ENCODE data around the gene CCSER2.

CCSER2 gene

DNA sequence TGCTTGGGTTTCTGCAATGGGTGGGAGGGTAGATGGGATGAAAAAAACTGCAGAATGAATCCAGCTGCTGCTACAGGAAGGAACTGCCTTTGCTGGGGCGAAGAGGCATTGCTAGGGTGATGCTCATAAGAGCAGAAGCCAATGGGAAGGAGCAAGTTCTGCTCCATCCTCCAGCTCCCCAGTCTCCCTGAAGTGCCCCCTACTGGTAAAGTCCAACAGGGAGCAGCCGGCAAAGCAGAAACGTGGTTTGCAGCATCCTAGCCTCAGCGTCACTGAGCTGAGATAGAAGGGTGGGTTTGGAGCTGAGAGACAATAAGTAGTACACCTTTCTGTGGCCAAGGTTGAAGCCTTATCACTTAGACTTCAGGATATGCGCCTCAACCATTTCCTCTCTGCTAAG, 220.5 kb downstream of the CCSER2 start:
- Mint-ChIP-seq H3K27ac (no peak overlapping the region), H3K4me3 (no peak overlapping the region), H3K27me3 (ENCODE audit: low read depth) (peaks cover 9% of the 10 kb centered on the region), H3K9me3 (no peaks in the 10 kb centered on the region), H3K4me1 (ENCODE audit: low read depth) (no peaks in the 10 kb centered on the region), H3K36me3 (ENCODE audit: low read depth) (no peaks in the 10 kb centered on the region)

DNA sequence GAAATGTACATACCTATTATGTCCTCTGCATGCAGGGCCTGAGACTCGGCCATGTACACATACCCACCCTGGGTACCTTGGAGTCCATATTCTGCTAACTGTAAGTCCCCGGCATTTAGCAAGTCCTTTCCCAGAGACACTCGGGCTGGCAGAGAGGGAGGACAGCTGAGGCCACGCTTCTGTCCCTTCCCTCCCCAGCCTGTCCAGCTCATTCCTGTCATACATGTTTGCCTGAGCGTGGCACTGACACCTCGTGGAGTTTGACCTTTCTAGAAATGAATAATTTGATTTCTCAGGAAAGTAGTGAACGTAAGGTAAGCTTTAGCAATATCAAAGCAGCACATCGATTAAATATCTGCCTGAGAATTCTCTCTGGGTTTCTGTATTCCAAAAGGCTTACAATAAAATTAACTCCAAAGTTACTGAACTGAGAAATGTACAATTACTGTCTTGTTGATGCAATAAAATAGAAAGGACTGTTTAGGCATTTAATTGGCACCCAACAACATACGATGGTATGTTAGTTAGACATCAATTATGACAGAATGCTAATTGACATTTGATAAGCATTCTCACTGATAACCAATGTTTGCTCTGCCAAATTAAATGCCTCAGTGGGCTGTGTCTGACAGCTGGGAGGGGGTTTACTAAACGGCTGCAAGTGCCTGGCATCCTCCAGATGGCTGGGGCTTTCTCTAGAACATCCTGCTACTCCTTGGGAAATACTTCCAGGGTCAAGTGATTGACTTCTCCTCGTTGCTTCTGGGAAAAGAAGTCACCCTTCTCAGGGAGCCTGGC, 221.2 kb downstream of the CCSER2 start:
- Mint-ChIP-seq H3K36me3 (ENCODE audit: low read depth) (no peaks in the 10 kb centered on the region), H3K27me3 (ENCODE audit: low read depth) (peaks cover 6% of the 10 kb centered on the region), H3K27ac (no peak overlapping the region), H3K4me1 (ENCODE audit: low read depth) (no peaks in the 10 kb centered on the region), H3K9me3 (no peaks in the 10 kb centered on the region), H3K4me3 (no peak overlapping the region)

DNA sequence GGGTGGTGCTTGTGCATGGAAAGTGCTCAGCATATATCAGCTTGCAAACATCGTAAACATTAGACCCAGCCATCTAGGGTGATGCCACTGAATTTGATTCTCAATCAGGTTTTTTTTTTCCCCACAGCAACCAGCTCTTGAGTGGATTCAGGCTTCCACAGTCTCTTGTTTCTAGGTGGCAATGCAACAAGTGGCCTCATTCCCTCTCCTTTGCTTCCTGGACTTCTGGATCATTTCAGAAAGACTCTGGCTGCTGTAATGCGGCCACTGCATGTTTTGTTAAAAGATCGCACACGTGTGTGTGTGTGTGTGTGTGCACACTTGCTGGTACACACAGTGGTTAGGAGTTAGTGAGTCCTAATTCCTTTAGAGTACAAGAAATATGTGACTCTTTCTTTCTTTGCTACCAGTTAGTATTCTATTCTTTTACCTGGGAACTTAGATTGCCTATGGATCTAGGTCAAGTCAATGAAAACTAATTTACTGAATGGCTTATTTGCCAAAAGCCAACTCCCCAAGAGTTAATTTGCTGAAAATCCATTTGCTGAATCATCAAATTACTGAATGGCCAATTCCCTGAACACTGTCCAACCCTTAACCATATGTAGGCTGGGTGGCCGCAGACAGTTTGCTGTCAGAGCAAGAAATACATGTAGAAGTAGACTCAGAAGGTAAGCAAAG, 222.5 kb downstream of the CCSER2 start:
- H3K9me3 Mint-ChIP-seq, result no peaks in the 10 kb centered on the region

DNA sequence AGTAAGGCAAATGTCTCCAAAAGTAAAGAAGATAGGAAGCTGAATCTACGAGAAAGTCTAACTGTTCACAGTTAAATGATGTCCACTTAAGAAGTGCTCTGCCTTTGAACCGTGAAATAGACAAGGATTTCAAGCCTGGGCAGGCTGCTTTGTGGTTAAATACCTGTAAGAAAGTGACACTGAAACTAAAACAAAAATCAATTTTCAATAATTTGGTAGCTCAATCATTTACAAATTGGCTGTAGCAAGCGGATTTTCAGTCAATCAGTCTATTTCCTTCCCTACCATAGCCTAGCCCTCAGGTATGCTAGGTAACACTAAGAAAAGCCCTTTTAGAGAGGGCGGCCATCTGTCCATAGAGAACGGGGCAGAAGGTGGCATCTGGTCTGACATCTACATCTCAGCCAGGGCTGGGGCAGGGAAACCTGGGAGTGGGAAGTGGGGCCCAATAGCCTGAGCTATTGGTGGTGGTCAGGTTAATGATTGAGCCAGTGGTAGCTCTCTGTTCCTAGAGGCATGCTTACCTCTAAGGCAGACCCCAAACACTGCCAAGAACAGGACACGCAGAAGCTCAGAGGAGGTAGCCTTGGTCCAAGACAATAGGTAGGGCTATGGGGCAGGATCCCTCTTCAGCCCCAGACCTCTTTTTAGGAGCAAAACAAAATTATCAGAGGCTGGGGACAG, 223.2 kb downstream of the CCSER2 start:
- Mint-ChIP-seq H3K4me1 (ENCODE audit: low read depth) (no peaks in the 10 kb centered on the region), H3K4me3 (no peak overlapping the region), H3K9me3 (no peaks in the 10 kb centered on the region), H3K36me3 (ENCODE audit: low read depth) (no peaks in the 10 kb centered on the region), H3K27me3 (ENCODE audit: low read depth) (peaks cover 10% of the 10 kb centered on the region), H3K27ac (no peak overlapping the region)

More for the DNA sequence above, 222.5 kb downstream of the CCSER2 start:
- no peak overlapping the region for H3K4me3 Mint-ChIP-seq
- no peak overlapping the region for H3K27ac Mint-ChIP-seq
- H3K4me1 Mint-ChIP-seq (ENCODE audit: low read depth), result no peaks in the 10 kb centered on the region
- H3K36me3 Mint-ChIP-seq (ENCODE audit: low read depth), result no peaks in the 10 kb centered on the region
- peaks cover 8% of the 10 kb centered on the region for H3K27me3 Mint-ChIP-seq (ENCODE audit: low read depth)

DNA sequence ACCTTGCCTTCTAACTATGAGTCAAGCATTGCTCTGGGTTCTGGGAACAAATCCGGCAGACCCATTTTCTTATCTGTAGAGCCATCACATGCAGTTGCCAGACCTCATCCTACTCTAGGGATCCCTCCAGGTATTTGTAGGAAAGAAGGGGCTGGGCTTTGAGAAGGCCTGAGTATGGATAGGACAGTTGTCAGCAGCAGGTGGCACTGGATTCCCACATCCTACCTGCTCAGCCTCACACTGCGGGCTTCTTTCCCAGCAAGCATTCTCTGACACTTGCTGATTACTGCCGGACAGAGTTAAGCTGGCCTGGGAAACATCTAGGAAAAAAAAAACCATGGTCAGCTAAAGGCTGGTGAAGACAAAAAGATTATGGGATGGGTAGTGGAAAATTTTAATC, 224.1 kb downstream of the CCSER2 start:
- Mint-ChIP-seq H3K27me3 (ENCODE audit: low read depth) (peaks cover 10% of the 10 kb centered on the region), H3K4me1 (ENCODE audit: low read depth) (no peaks in the 10 kb centered on the region), H3K36me3 (ENCODE audit: low read depth) (no peaks in the 10 kb centered on the region), H3K9me3 (no peaks in the 10 kb centered on the region), H3K4me3 (no peak overlapping the region), H3K27ac (no peak overlapping the region)

DNA sequence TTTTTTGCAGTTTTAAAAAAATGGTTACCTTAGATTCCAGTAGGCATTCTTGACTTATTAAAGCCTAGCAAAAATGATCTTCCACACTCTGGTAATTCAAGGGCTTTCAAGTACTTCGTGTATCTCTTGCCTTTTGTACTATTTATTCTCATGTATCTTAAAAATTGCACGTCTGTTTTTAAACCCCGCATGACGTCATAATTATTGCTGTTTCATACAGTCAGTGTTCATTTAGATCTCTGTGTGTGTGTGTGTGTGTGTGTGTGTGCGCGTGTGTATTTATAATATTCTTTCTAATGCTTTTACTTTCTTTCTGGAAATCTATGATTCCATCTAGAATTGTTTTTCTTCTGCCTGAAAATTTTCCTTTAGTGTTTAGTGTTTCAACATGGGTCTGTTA, 234.2 kb downstream of the CCSER2 start:
- Mint-ChIP-seq H3K9me3 (no peaks in the 10 kb centered on the region), H3K27ac (no peak overlapping the region), H3K27me3 (ENCODE audit: low read depth) (peaks cover 4% of the 10 kb centered on the region), H3K36me3 (ENCODE audit: low read depth) (no peaks in the 10 kb centered on the region), H3K4me1 (ENCODE audit: low read depth) (no peaks in the 10 kb centered on the region), H3K4me3 (no peak overlapping the region)

DNA sequence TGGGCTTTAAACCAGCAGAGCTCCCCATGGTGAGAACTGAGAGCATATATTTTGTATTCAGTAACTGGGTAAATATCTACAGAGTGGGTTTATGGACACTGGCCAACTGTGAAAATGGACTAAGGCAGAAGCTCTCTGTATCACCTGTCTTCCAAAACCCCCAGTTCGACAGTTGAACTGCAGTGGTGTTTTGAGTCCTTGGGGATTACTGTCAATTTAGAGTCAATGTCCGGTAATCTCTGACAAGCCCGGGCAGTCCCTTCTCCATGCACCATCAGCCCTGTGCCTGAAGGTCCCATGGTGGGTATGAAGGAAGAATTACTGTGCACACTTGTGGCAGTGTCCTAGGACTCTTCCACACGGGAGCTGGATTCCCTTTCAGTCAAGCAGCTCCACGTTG, 235.0 kb downstream of the CCSER2 start:
- Mint-ChIP-seq H3K36me3 (ENCODE audit: low read depth) (no peaks in the 10 kb centered on the region), H3K4me3 (no peak overlapping the region), H3K9me3 (no peaks in the 10 kb centered on the region), H3K27me3 (ENCODE audit: low read depth) (peaks cover 9% of the 10 kb centered on the region), H3K27ac (no peak overlapping the region), H3K4me1 (ENCODE audit: low read depth) (no peaks in the 10 kb centered on the region)

DNA sequence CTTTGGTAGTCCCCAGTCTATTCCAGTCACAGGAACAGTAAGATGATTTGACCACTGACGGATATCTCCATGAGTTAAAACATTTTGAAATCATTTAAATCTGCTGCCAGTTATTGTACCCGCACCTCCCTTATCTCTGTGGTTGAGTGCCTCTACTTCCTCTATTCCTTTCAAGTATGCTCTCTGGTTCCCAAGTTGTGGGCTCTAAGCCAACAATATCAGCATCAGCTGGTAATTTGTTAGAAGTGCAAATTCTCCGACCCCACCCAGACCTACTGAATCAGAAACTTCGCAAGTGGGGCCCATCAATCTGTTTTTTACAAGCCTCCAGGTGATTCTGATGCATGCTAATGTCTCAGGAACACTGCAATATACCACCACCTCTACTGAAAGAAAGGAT, 235.5 kb downstream of the CCSER2 start:
- Mint-ChIP-seq H3K27me3 (ENCODE audit: low read depth) (peaks cover 12% of the 10 kb centered on the region), H3K4me3 (no peak overlapping the region), H3K36me3 (ENCODE audit: low read depth) (no peaks in the 10 kb centered on the region), H3K9me3 (no peaks in the 10 kb centered on the region), H3K4me1 (ENCODE audit: low read depth) (no peaks in the 10 kb centered on the region), H3K27ac (no peak overlapping the region)

DNA sequence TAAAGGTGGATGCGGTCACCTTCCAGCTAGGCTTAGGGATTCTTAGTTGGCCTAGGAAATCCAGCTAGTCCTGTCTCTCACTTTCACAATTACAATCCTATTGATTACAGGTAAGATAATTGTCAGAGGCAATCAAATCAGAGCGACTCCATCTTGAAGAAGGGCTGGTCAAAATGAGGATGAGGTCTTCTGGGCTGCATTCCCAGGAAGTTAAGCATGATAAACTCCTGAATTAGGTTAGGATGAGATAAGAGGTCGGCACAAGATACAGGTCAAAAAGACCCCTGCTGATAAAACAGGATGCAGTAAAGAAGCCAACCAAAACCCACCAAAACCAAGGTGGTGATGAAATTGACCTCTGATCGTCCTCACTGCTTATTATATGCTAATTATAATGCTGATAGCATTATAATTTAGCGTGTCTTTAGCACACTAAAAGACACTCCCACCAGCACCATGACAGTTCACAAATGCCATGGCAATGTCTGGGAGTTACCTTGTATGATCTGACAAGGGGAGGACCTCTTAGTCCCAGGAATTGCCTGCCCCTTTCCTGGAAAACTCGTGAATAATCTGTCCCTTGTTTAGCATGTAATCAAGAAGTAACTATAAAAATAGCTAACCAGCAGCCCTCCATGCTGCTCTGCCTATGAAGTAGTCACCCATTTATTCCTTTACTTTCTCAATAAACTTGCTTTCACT, 237.6 kb downstream of the CCSER2 start:
- Mint-ChIP-seq H3K36me3 (ENCODE audit: low read depth) (no peaks in the 10 kb centered on the region), H3K27me3 (ENCODE audit: low read depth) (peaks cover 17% of the 10 kb centered on the region), H3K27ac (no peak overlapping the region), H3K4me3 (no peak overlapping the region), H3K9me3 (no peaks in the 10 kb centered on the region), H3K4me1 (ENCODE audit: low read depth) (no peaks in the 10 kb centered on the region)

DNA sequence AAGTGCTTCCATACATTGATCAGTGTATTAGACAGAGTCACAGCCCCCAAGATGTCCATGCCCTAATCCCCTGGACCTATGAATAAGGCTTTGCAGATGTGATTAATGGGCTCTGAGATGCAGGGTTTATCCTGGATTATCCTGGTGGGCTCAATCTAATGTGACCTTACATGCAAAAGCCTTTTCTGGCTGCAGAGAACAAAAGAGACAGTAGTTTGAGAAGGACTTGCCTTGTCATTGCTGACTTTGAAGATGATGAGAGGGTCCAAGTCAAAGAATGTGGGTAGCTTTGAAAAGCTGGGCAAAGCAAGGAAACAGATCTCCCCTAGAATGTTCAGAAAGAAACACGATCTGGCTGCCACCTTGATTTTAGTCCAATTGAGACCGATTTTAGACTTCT, 238.7 kb downstream of the CCSER2 start:
- no peaks in the 10 kb centered on the region for H3K9me3 Mint-ChIP-seq
- H3K27ac Mint-ChIP-seq, result no peak overlapping the region
- no peaks in the 10 kb centered on the region for H3K4me1 Mint-ChIP-seq (ENCODE audit: low read depth)
- H3K4me3 Mint-ChIP-seq, result no peak overlapping the region
- H3K36me3 Mint-ChIP-seq (ENCODE audit: low read depth), result no peaks in the 10 kb centered on the region
- H3K27me3 Mint-ChIP-seq (ENCODE audit: low read depth), result peaks cover 17% of the 10 kb centered on the region
